K562 (cell line): ENCODE data around the gene ING5. TPM values are rescaled to one million over a fixed set of nuclear protein-coding genes. Genes with fewer than 3 reads are reported as not detected.

Experiments used
- ARID2 ChIP-seq: fragments of 450-650 bp; IDR thresholded peaks from 2 replicates; pipeline ENCODE4 v1.6.1; 2017; ENCODE audit warnings: antibody characterized with exemption, mild to moderate bottlenecking
- BMI1 ChIP-seq: fragments of 150-350 bp; IDR thresholded peaks from 2 replicates; pipeline ENCODE4 v1.6.1; 2014; ENCODE audit warnings: low read length
- CBX1 ChIP-seq: sonication (generic); IDR thresholded peaks from 2 replicates; pipeline ENCODE4 v1.6.1; 2016; ENCODE audit warnings: antibody characterized with exemption, low read depth, mild to moderate bottlenecking
- CHD2 ChIP-seq: IDR thresholded peaks from 2 replicates; pipeline ENCODE4 v1.6.1; 2011; ENCODE audit warnings: low read depth, low read length
- DPF2 ChIP-seq: fragments of 450-650 bp; IDR thresholded peaks from 2 replicates; pipeline ENCODE4 v1.6.1; 2016
- EP300 ChIP-seq: IDR thresholded peaks from 2 replicates; pipeline ENCODE4 v1.6.1; 2012; ENCODE audit warnings: low read length, improper control_type of control experiment
- FIP1L1 ChIP-seq: fragments of 200-400 bp; formaldehyde crosslinking; IDR thresholded peaks from 2 replicates; pipeline ENCODE4 v1.6.1; 2018; ENCODE audit warnings: mild to moderate bottlenecking, low read depth, low read length; ENCODE audit not compliant: poor library complexity, severe bottlenecking
- JUND ChIP-seq, 2 experiments: IDR thresholded peaks; 2 replicates in 1 of 2; 3 replicates in 1 of 2; pipeline ENCODE4 v1.6.1; 2011; ENCODE audit warnings: borderline replicate concordance in 2 of 2, low read depth in 2 of 2, low read length in 2 of 2, improper control_type of control experiment in 1 of 2, missing biosample characterization in 1 of 2, missing genetic modification characterization in 1 of 2, missing genetic modification reagents in 1 of 2
- KLF13 ChIP-seq: fragments of 450-650 bp; IDR thresholded peaks from 2 replicates; pipeline ENCODE4 v1.6.1; 2016; ENCODE audit warnings: missing genetic modification characterization, low read depth, mild to moderate bottlenecking, missing compliant biosample characterization, moderate library complexity, borderline replicate concordance
- PHB ChIP-seq: fragments of 250-450 bp; sonication (Bioruptor Pico); IDR thresholded peaks from 2 replicates; pipeline ENCODE4 v1.5.0; 2021
- RFX7 ChIP-seq: fragments of 250-450 bp; sonication (Bioruptor Pico); IDR thresholded peaks from 2 replicates; pipeline ENCODE4 v1.5.1; 2021; ENCODE audit warnings: mild to moderate bottlenecking
- SRF ChIP-seq, 2 experiments: fragments of 250-450, 450-650 bp in 1 of 2; sonication (Bioruptor Pico) in 1 of 2; sonication (generic) in 1 of 2; formaldehyde crosslinking; IDR thresholded peaks; 2 replicates each; pipeline versions ENCODE4 v1.5.0 to v1.5.1; 2020 to 2022; ENCODE audit warnings: mild to moderate bottlenecking in 1 of 2, missing genetic modification reagents in 1 of 2
- ZKSCAN8 ChIP-seq: fragments of 200-800 bp; sonication (Bioruptor generic); IDR thresholded peaks from 2 replicates; pipeline ENCODE4 v1.6.1; 2016; ENCODE audit warnings: missing genetic modification characterization, missing compliant biosample characterization
- ZNF12 ChIP-seq: sonication (generic); formaldehyde crosslinking; IDR thresholded peaks from 2 replicates; pipeline ENCODE4 v1.4.0; 2020; ENCODE audit warnings: mild to moderate bottlenecking, missing genetic modification reagents
- ZNF696 ChIP-seq: fragments of 250-450 bp; sonication (Bioruptor Pico); conservative IDR thresholded peaks from 2 replicates; pipeline ENCODE4 v1.4.0; 2020; ENCODE audit warnings: mild to moderate bottlenecking, moderate library complexity
- ZNF75A ChIP-seq: fragments of 450-650 bp; formaldehyde crosslinking; IDR thresholded peaks from 2 replicates; pipeline ENCODE4 v1.4.0; 2020; ENCODE audit warnings: mild to moderate bottlenecking
- polyA plus RNA-seq, 8 experiments: library from polyadenylated mRNA; depleted of rRNA in 4 of 8; stranded (reverse) in 5 of 8; unstranded in 3 of 8; fragments of >200 nt; fragmentation: Nextera tagmentation in 2 of 8; fragmentation: Illumina TruSeq in 1 of 8; extraction: Ambion mirVana in 2 of 8; extraction: Trizol in 1 of 8; gene quantifications; 2 replicates each; pipeline versions ENCODE4 v1.2.1 to v1.2.3, GENCODE V29; 2011 to 2014; ENCODE audit warnings: inconsistent platforms in 1 of 8, missing spikeins in 1 of 8
- total RNA-seq, 7 experiments: library from RNA; depleted of rRNA in 6 of 7; stranded (reverse); fragments of >200 nt in 6 of 7; fragmentation: Illumina TruSeq in 2 of 7; extraction: Trizol in 2 of 7; gene quantifications; 2 replicates each; pipeline versions ENCODE4 v1.2.1 to v1.2.3, GENCODE V29; 2011 to 2021; ENCODE audit warnings: low replicate concordance in 1 of 7
- TF ChIP-seq, protein P1 (sequence below): IDR thresholded peaks from 3 replicates; pipeline ENCODE4 v1.6.1; 2011; ENCODE audit warnings: borderline replicate concordance, mild to moderate bottlenecking, moderate library complexity; ENCODE audit not compliant: insufficient read length; ENCODE audit errors: extremely low read depth
- TF ChIP-seq, protein P2 (sequence below), 2 experiments: fragments of 450-650 bp in 1 of 2; sonication (generic) in 1 of 2; formaldehyde crosslinking in 1 of 2; IDR thresholded peaks in 1 of 2; conservative IDR thresholded peaks in 1 of 2; 2 replicates each; pipeline versions ENCODE4 v1.6.1 to v1.8.1; 2016 to 2023; ENCODE audit warnings: mild to moderate bottlenecking in 2 of 2, moderate library complexity in 2 of 2, inconsistent platforms in 1 of 2, missing genetic modification reagents in 1 of 2

ING5 gene
- total and polyA plus RNA-seq, 9 of the 15 experiments (the other 6 are each of a cell fraction or from before 2014, with no cell fraction given): 10.4 to 53.3 (median 27.9) TPM

GRCh38 chr2:241686650-241687425 lies 15.0 kb upstream of the ING5 start, which contains the start of gene DTYMK (continued):
- TF ChIP-seq CBX1 (no peak), ARID2 (no peak), BMI1 (no peak), SRF (CRISPR knock-in tag; IDR thresholded peaks at IDR 0.05) (no peak; a peak in 1 of 4 replicates), FIP1L1 (peak; percentile 77), KLF13 (tag) (0 out of 2 replicates have a peak, but pooled peaks have one; percentile 14), DPF2 (no peak), PHB (CRISPR knock-in tag) (no peak), ZNF75A (CRISPR knock-in tag) (no peak), ZNF696 (CRISPR knock-in tag) (no peak), RFX7 (no peak), EP300 (no peak), CHD2 (peak; percentile 49; the same call in 1 of the 2 replicates), ZNF12 (CRISPR knock-in tag) (no peak), ZKSCAN8 (no peak), JUND (IDR thresholded peaks at IDR 0.05; ENCODE audit: borderline replicate concordance, low read depth, low read length) (0 out of 2 replicates have a peak, but pooled peaks have one; percentile 16), JUND (tag; IDR thresholded peaks at IDR 0.05; ENCODE audit: borderline replicate concordance, low read depth, low read length) (no peak; the same call in 2 of the 3 replicates)
- TF ChIP-seq, protein P1, sequence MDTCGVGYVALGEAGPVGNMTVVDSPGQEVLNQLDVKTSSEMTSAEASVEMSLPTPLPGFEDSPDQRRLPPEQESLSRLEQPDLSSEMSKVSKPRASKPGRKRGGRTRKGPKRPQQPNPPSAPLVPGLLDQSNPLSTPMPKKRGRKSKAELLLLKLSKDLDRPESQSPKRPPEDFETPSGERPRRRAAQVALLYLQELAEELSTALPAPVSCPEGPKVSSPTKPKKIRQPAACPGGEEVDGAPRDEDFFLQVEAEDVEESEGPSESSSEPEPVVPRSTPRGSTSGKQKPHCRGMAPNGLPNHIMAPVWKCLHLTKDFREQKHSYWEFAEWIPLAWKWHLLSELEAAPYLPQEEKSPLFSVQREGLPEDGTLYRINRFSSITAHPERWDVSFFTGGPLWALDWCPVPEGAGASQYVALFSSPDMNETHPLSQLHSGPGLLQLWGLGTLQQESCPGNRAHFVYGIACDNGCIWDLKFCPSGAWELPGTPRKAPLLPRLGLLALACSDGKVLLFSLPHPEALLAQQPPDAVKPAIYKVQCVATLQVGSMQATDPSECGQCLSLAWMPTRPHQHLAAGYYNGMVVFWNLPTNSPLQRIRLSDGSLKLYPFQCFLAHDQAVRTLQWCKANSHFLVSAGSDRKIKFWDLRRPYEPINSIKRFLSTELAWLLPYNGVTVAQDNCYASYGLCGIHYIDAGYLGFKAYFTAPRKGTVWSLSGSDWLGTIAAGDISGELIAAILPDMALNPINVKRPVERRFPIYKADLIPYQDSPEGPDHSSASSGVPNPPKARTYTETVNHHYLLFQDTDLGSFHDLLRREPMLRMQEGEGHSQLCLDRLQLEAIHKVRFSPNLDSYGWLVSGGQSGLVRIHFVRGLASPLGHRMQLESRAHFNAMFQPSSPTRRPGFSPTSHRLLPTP: no peak
- TF ChIP-seq, protein P2, sequence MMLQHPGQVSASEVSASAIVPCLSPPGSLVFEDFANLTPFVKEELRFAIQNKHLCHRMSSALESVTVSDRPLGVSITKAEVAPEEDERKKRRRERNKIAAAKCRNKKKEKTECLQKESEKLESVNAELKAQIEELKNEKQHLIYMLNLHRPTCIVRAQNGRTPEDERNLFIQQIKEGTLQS (IDR thresholded peaks at IDR 0.05): no peak
- TF ChIP-seq, protein P2 (CRISPR knock-in tag; conservative IDR thresholded peaks at IDR 0.05): 0 out of 2 replicates have a peak, but pooled peaks have one; percentile 22
